ENCODE data around the gene PNPLA2.

The PNPLA2 gene

DNA sequence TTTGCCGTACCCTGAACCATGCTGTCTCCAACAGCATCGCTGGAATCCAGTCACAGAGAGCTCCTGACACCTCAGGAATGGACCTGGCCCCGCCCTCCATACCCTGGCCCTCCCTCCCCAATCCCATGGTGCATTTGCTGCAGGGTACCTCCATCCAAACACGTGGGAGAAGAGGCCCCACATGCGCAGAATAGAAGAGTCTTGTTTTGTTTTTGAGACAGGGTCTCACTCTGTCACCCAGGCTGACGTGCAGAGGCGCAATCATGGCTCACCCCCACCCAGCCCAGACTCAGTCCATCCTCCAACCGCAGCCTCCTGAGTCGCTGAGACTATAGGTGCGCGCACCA is 2.3 kb upstream of the PNPLA2 start:
- DNase-seq (ENCODE audit: low spot score), result no peak

DNA sequence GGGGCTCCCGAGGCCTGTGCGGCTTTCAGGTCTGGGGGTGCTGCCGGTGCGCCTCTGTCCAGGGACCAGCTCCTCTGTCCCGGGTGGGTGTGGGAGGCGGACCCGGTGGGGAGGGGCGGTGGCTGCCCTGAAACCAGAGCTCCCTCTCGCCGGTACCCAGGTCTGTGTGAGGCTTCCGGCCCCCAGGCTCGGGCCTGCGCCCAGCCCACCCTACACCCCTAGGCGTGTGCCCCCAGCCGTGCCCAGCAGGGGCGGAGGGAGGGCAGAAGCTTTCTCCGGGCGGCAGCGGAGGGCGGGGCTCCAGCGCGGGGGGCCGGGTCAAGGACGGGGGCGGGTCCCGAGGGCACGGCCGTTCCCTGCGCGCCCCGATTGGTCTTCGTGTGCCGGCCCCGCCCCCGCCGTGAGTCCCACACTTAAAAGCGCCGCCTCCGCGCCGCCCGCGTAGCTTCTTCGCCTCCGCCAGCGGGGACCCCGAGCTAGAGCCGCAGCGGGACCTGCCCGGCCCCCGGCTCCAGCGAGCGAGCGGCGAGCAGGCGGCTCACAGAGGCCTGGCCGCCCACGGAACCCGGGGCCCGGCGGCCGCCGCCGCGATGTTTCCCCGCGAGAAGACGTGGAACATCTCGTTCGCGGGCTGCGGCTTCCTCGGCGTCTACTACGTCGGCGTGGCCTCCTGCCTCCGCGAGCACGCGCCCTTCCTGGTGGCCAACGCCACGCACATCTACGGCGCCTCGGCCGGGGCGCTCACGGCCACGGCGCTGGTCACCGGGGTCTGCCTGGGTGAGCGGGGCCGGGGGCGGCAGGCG is 616 bp downstream of the PNPLA2 start:
- DNase-seq (ENCODE audit: low spot score), result peak; percentile 88

GRCh38 chr11:819943-820649 is 1.4 kb downstream of the PNPLA2 start:
- peak; percentile 81 for DNase-seq (ENCODE audit: low spot score)

GRCh38 chr11:820655-821511 is 2.2 kb downstream of the PNPLA2 start:
- DNase-seq (ENCODE audit: low spot score), result no peak

- DNase-seq (ENCODE audit: low spot score), result no peak
Measured at GRCh38 chr11:821512-822371, 3.0 kb downstream of the PNPLA2 start.

DNA sequence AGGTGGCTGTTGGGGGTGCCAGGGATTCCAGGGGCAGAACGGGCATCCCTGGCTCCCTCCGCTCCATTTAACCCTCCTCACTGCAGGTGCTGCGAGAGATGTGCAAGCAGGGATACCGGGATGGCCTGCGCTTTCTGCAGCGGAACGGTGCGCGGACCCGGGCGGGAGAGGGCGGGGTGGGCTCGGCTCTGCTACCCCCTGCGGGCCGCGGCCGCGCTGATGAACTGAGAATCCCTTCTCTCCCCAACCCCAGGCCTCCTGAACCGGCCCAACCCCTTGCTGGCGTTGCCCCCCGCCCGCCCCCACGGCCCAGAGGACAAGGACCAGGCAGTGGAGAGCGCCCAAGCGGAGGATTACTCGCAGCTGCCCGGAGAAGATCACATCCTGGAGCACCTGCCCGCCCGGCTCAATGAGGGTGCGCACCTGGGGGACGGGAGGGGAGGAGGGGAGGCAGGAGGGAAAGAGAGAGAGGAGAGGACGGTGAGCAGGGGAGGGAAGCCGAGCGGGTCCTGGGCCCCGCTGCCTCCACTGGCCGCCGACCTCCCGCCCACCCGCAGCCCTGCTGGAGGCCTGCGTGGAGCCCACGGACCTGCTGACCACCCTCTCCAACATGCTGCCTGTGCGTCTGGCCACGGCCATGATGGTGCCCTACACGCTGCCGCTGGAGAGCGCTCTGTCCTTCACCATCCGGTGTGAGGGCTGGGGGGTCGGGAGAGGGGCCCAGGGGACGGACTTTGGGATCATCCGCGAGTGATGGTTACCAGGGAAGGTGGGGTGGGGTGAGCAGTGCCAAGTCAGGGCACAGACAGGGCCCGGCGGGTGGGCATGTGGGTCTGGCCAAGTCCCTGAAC is 5.0 kb downstream of the PNPLA2 start:
- DNase-seq (ENCODE audit: low spot score), result no peak

GRCh38 chr11:824292-824880 is 5.7 kb downstream of the PNPLA2 start:
- DNase-seq (ENCODE audit: low spot score), result no peak

DNA sequence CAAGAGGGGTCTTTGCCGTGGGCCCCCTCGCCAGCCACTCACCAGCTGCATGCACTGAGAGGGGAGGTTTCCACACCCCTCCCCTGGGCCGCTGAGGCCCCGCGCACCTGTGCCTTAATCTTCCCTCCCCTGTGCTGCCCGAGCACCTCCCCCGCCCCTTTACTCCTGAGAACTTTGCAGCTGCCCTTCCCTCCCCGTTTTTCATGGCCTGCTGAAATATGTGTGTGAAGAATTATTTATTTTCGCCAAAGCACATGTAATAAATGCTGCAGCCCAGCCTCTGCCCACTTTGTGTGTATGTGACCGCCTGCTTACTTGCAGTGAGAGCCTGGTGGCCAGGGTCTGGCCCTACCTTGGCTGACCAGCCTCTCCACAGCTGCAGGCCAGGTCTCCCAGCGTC is 6.2 kb downstream of the PNPLA2 start:
- DNase-seq (ENCODE audit: low spot score), result no peak

GRCh38 chr11:825366-826226 is 6.9 kb downstream of the PNPLA2 start:
- DNase-seq (ENCODE audit: low spot score), result no peak

DNA sequence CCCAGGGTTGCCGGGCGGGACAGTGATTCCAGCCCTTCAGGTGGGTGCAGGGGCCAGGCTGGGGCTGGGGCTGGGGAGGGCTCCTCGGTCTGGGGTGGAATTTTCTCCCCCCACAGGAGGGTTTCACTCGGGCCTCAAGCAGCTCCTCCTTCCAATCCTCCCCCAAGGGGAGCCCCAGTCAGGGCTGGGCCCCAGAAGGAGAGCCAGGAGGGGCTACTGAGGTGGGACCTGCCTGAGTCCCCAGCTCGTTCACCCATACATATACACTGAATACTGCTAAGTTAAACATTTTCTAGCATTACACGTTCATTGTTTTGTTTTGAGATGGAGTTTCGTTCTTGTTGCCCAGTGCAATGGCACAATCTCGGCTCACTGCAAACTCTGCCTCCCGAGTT is 7.5 kb downstream of the PNPLA2 start:
- DNase-seq (ENCODE audit: low spot score), result no peak

DNA sequence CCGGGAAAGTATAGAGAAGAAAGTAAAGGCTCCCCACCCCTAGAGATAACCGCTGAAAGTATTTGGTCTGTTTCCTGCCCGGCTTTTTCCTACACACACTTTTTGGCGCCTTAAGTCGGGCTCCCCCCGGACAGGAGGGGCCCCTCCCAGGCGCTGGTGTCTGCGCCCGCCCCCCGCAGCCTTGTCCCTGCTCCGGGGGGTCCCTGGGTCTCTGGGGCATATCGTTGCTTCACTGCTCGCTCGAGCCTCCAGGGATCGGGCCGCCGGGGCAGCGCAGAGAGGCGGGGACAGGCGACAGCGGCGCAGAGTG is 8.1 kb downstream of the PNPLA2 start:
- DNase-seq (ENCODE audit: low spot score), result no peak

GRCh38 chr11:827146-827896 is 8.6 kb downstream of the PNPLA2 start:
- DNase-seq (ENCODE audit: low spot score), result no peak

GRCh38 chr11:827897-828192 is 9.1 kb downstream of the PNPLA2 start, which contains the start of gene CRACR2B:
Gene CRACR2B (plus strand): TSS chr11:827919. CDS start chr11:828608, 689 bp downstream.
- DNase-seq (ENCODE audit: low spot score), result no peak

DNA sequence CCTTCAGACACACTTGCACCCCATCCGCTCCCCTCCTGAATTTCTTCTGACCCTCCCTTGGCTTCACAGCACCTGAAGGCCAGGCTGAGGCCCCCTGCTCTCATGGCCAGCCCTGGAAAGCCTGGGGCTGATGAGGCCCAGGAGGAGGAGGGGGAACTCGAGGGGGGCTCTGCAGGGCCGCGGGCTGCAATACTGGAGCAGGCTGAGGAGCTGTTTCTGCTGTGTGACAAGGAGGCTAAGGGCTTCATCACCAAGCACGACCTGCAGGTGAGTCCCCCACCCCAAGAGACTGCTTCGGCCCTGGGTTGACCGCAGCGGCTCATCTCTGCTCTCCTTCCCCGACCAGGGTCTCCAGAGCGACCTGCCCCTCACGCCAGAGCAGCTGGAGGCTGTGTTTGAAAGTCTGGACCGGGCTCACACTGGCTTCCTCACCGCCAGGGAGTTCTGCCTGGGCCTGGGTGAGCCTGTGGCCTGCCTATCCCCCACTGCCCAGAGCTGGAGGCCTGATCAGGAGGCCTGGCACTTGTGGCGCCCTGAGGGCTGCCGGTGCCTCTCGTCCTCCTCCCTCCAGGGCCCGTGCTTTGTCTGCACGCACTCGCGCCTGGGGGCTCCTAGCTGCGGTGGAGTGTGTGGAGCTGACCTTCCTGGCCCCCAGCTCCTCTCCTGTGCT is 9.9 kb downstream of the PNPLA2 start:
- DNase-seq (ENCODE audit: low spot score), result no peak

GRCh38 chr11:829176-829846 is 10.6 kb downstream of the PNPLA2 start:
- DNase-seq (ENCODE audit: low spot score), result no peak

- no peak for DNase-seq (ENCODE audit: low spot score)
Measured at GRCh38 chr11:829847-830294, 11.2 kb downstream of the PNPLA2 start.

GRCh38 chr11:830295-831117 is 11.8 kb downstream of the PNPLA2 start:
- DNase-seq (ENCODE audit: low spot score), result peak; percentile 88

Data from HuH-7 (cell line).